HL-60/S4 treated with retinoic acid at 250 ng/mL for 4 days and 3 days (cell line): Measurements from ENCODE around the gene ANKRD16.
"Not testable (repeated sequence)": the region's sequence is repeated elsewhere in the genome, so short reads cannot be mapped to it uniquely, and the experiment has no call there.

ENCODE experiments used
- in situ Hi-C: fragments of 300-500 bp; cut with MboI; formaldehyde crosslinking; loops from 2 replicates; pipeline ENCODE4 v1.7.0; 2022; ENCODE audit warnings: low sequenced_read_pairs

The ANKRD16 gene

DNA sequence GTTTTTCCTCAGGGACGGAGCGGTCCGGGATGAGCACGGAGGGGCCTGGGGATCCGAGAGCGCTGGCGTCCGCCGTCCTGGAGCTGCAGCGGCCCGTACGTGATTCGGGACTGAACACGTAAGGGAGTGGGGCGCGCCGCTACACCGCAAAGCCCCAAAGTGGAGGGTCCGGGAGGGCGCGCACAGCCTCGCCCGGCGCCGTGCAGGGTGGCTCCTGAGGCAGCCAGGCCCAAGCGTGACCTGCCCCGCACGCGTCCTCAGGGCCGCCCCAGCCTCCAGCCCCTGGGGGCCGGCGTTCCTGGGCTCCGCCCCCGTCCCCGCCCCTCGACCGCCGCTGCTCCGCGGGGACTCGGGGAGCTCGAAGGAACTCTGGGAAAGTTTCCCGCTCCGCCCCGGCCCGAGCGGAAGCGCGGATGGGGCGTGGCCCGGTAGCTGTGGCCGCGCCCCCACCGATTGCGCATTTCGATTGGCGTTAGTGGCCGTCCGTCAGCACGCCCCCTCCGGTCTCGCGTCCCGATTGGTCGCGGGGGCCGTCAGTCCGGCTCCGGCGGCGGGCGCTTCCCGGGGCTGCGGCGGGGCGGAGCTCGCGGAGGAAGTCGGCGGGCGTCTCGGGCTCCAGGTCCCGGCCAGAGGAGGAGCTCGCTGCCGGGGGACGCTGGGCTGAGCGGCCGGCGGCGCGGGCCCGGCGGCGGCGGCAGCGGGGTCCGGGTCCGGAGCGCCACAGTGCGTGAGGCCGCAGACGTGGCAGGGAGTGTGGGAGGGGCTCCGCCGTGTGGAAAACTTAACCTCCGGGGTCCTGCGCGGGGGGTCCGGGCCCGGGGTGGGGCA, at the start of gene ANKRD16, which contains the start of gene FBH1:
ANKRD16 (minus strand) TSS at position 270 of the 828 bp plus-strand sequence. CDS start 539 bp downstream, outside the sequence.
FBH1 (plus strand) TSS at position 620 of the 828 bp plus-strand sequence; CDS start at position 723, 103 bp downstream.
- in situ Hi-C loops = no loop called here

DNA sequence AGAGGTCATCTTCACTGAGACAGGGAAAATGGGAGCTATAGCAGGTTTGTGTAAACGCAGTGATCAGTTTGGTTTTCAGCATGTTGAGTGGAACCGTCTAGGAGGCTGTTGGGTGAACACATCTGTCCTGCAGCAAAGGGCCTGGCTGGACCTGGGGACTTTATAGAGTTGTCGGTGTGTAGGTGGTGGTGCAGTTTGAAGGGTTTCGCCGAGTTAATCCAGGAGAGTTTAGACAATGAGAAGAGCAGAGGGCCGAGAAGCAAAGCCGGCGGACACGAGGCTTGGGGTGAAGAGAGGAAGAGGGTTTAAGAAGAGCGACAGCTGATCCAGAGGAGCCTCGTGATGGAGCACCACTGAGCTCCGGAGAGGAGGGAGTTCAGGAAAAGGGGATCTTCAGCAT, 48.6 kb upstream of the ANKRD16 start:
- in situ Hi-C loops = no loop called here

DNA sequence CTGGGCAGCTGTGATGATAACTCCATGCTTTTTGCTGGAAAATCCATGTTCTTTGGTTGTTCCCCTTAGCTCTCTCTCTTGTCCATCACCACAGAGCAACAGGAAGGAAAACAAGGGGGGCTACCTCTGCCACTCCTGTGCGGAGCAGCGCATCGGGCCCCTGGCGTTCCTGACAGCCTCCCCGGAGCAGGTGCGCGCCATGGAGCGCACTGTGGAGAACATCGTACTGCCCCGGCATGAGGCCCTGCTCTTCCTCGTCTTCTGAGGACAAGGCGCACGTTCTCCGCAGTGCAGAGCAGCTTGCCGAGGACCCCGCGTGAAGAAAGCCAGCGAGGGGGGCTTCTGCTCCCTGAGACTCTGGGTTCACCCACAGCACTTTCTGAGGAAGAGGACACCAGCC, 47.3 kb upstream of the ANKRD16 start:
- in situ Hi-C loops = no loop called here

- in situ Hi-C loops = no loop called here
These were observed 45.9 kb upstream of the ANKRD16 start for GRCh38 chr10:5935628-5936027.

DNA sequence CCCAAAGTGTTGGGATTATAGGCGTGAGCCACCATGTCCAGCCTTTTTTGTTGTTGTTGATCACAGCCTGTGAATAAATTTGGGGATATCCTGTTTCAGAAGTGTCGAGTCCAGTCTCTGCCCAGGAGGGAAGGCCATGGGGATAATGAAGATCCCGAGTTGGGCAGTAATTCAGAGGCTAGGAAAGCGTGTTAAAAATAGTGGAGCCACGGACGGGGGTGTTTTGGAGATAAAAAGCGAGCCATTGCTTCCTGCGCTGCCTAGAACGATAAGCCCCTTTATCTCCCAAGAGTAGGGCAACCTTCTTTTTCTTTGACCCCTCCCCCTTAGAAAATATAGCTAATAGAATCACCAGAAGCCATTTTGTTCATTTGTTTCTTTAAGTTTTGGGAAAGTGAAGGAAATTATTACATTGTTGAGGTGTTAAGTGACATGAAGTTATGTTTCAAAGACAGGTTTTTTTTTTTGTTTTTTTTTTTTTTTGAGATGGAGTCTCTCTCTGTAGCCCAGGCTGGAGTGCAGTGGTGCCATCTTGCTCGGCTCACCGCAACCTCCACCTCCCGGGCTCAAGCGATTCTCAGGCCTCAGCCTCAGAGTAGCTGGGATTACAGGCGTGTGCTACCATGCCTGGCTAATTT, 44.3 kb upstream of the ANKRD16 start:
- in situ Hi-C loops = no loop called here

DNA sequence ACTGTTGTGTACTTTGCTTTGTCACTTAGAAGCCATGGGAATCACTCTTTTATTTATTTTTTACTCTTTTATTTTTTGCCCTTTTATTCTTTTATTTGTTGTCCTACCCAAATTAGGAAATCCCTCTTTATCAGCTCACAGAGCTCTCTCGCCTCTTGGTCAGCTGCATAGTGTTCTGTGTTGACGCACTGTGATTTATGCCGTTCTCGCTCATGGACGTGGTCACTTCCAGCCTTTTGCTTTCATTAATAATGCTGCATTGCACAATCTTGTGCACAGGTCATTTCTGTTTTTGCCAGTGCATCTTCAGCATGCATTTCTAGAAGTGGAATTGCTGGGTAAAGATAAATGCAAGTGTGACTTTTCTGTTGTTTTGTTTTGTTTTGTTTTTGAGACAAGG, 42.7 kb upstream of the ANKRD16 start:
- in situ Hi-C loops = no loop called here

- in situ Hi-C loops = no loop called here
These were observed 40.6 kb upstream of the ANKRD16 start for GRCh38 chr10:5930272-5930671.

- in situ Hi-C loops = no loop called here
These were observed 39.7 kb upstream of the ANKRD16 start for GRCh38 chr10:5929442-5929841.

DNA sequence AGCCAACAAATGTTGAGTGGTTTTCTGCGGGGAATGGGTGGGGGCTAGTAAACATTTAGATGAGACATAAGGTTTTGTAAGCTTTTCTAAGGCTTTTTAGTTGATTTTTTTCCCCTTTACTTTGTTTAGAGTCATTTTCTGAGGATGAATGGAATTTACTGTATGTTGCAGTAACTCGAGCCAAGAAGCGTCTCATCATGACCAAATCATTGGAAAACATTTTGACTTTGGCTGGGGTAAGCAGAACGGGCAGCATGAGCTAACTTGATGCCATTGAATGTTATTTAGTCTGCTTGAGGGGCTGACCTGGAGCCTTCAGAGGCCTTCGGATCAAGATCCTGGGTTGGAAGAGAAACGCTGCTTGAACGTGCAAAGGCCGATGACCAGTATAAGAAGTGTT, 37.6 kb upstream of the ANKRD16 start:
- in situ Hi-C loops = no loop called here

- in situ Hi-C loops = no loop called here
These were observed 35.2 kb upstream of the ANKRD16 start for GRCh38 chr10:5924889-5925288.

DNA sequence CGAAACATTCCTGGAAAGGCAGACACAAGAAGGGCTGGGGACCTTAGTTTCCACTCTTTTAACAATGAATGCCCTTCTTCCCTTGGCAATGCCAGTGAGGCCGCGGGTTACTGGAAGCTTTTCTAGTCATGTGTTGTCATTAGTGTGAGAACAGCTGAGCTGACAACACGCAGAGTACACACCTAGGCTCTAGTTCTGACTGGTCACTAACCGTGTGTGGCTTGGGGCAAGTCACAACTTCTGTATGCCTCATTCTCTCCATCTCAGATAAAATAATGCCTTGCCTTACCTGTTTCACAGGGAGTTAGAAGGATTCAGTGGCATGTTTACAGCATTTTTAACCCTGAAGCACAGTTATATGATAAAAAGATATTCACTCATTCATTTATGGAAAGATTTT, 32.1 kb upstream of the ANKRD16 start:
- in situ Hi-C loops = no loop called here

DNA sequence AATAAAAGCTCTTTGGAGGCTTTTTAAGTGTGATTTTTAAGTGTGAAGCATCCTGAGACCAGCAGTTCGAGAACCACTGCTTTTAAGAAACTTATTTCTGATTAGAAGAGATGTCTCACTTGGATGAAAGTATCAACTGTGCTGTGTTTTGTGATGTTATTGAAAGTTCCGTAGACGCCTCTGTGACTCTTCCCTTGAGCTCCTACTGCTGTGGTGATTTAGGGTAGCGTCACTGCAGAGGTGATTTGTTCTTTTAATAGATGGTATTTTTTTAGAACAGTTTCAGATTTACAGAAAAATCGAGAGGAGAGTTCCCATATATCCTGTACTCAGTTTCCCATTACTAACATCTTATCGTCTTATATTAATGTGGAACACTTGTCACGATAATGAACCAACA, 29.9 kb upstream of the ANKRD16 start:
- in situ Hi-C loops = no loop called here

DNA sequence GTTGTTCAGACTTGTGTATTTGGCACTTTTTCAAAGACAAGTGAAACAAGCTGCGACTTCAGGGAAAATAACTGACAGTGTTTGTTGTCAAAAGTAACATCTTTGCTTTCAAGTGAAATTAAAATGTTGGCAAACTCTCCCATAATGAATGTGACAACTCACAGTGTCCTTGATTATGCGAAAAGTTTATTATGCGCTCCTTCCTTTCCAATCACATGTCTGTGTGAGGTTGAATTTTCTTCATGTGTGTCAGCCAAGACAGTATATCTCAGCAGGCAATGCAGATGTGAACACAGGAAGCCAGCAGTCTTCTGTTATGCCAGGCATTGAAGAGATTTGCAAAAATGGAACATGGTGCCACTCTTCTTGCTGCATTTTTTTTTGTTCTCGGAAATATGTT, 29.1 kb upstream of the ANKRD16 start:
- in situ Hi-C loops = no loop called here

DNA sequence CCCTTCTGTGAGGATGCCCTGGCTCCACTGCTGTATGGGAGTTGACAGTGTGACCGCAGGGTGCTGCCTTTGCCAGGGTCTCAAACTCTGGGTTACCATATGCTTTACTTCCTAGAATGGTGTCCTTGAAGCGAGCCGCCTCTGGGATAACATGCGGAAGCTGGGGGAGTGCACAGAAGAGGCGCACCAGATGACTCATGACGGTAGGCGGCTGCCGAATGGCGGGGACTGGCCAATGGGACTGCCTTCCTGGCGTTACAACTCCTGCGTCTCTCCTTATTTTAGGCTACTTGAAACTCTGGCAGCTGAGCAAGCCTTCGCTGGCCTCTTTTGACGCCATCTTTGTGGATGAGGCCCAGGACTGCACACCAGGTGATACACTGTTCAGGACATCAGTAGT, 27.6 kb upstream of the ANKRD16 start:
- in situ Hi-C loops = no loop called here

GRCh38 chr10:5915451-5915850, 25.8 kb upstream of the ANKRD16 start:
- in situ Hi-C loops = no loop called here

- in situ Hi-C loops = no loop called here
These were observed 24.0 kb upstream of the ANKRD16 start for GRCh38 chr10:5913736-5914135.

- in situ Hi-C loops = no loop called here
These were observed 22.0 kb upstream of the ANKRD16 start for GRCh38 chr10:5911670-5912069.

DNA sequence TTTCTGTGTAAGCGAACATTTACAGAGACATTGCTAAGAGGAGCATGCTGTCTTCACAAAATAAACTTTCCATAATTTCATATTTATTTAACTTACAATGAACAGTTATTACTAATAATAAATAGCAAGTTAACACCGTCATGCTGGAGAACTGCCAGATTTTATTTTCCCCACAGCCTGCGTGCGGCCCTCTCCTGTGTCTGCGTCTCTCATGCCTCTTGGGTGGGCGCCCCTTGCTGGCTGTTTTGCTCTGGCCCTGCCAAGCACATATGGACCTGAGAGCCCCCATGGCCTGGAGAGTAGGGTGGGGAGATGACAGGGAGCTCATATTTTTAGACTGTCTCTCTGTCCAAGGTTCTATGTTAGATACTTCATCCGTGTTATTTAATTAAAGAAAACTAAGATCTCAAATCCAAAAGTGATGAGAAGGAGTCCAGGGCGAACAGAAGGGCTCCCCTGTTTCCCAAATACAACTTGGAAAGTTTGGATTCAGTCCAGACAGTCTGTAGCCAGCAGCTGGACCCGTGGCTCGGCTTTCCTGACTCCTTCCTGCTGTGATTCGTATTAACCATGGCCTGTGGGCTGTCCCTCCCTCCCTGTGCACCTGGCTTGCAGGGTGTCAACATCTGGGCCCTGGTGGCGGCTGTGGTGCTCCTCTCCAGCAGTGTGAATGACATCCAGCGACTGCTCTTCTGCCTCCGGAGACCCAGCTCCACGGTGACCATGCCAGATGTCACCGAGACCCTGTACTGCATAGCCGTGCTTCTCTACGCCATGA, 20.8 kb upstream of the ANKRD16 start:
- in situ Hi-C loops = no loop called here

GRCh38 chr10:5908676-5909075, 19.0 kb upstream of the ANKRD16 start:
- in situ Hi-C loops = not testable (repeated sequence)

GRCh38 chr10:5906651-5907050, 17.0 kb upstream of the ANKRD16 start:
- in situ Hi-C loops = no loop called here

DNA sequence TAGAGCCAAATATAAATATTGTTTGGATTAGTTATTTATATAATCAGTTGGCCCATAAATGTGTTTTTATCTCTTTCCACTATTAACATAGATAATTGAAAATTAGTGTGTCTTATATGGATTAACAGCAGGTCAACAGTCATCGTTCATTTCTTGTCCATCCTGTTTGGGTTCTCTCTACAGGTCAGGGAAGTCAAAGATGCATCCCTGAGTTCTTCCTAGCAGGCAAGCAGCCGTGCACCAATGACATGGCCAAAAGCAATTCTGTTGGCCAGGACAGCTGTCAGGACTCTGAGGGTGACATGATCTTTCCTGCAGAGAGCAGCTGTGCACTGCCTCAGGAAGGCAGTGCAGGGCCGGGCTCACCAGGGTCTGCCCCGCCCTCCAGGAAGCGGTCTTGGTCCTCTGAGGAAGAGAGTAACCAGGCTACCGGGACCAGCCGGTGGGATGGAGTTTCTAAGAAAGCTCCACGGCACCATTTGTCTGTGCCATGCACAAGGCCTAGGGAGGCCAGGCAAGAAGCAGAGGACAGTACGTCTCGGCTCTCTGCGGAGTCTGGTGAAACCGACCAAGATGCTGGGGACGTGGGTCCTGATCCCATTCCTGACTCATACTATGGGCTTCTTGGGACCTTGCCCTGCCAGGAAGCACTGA, 16.3 kb upstream of the ANKRD16 start:
- in situ Hi-C loops = no loop called here
